B cell (primary cell): ENCODE measurements around the gene PGBD4.

Experiments used
- CTCF ChIP-seq: fragments of 200-600 bp; IDR thresholded peaks from one replicate; pipeline ENCODE4 v1.8.0; 2022; ENCODE audit warnings: antibody characterized with exemption, mild to moderate bottlenecking
- EZH2 ChIP-seq: IDR thresholded peaks from 2 replicates; pipeline ENCODE4 v1.6.1; 2012; ENCODE audit warnings: borderline replicate concordance, low read depth, mild to moderate bottlenecking, moderate library complexity, low read length; ENCODE audit not compliant: insufficient read depth, poor library complexity, severe bottlenecking

DNA sequence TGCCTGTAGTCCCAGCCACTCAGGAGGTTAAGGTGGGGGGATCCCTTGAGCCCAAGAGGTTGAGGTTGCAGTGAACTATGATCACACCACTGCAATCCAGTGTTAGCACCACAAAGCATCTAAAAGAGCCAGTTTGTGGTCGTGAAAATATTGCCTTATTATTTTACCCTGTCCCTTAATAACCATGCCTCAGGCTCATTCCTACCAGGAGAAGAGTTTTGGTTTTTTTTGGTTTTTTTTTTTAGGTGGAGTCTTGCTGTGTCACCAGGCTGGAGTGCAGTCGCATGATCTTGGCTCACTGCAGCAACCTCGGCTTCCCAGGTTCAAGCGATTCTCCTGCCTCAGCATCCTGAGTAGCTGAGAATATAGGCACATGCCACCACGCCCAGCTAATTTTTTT is 45.0 kb upstream of the PGBD4 start:
- TF ChIP-seq CTCF (no peak), EZH2 (no peak)
